GM23338 (cell line): ENCODE measurements around the gene CYP2W1. TPM values are rescaled to one million over a fixed set of nuclear protein-coding genes. Genes with fewer than 3 reads are reported as not detected.

Source experiments
- ATAC-seq: fragments of 200-7000 bp; cut with Tn5 transposase; 3 replicates; pipeline ENCODE4 v1.9.1; 2020
- DNase-seq: peaks from one replicate; pipeline ENCODE4 v3.0.0-alpha.2; 2015; ENCODE audit warnings: low spot score
- H2AFZ ChIP-seq: fragments of 200-600 bp; sonication (generic); 2 replicates; pipeline ENCODE4 v1.8.0; 2016; ENCODE audit warnings: antibody characterized with exemption, mild to moderate bottlenecking, moderate library complexity
- H3F3A ChIP-seq: fragments of 200-600 bp; sonication (generic); replicated peaks from 2 replicates; pipeline ENCODE4 v1.8.0; 2017; ENCODE audit warnings: antibody characterized with exemption, mixed run types, low read depth
- H3K27ac ChIP-seq: fragments of 200-600 bp; sonication (generic); 2 replicates; pipeline ENCODE4 v1.6.1; 2016; ENCODE audit warnings: low read depth
- H3K27me3 ChIP-seq: fragments of 200-600 bp; sonication (generic); 2 replicates; pipeline ENCODE4 v1.8.0; 2016; ENCODE audit warnings: mild to moderate bottlenecking, mixed run types, moderate library complexity; ENCODE audit not compliant: insufficient read depth
- H3K36me3 ChIP-seq: fragments of 200-600 bp; sonication (generic); 2 replicates; pipeline ENCODE4 v1.8.0; 2016; ENCODE audit warnings: mild to moderate bottlenecking; ENCODE audit not compliant: insufficient read depth
- H3K4me1 ChIP-seq: fragments of 200-600 bp; sonication (generic); 2 replicates; pipeline ENCODE4 v1.8.0; 2016; ENCODE audit warnings: mild to moderate bottlenecking, moderate library complexity; ENCODE audit not compliant: insufficient read depth
- H3K4me2 ChIP-seq: fragments of 200-600 bp; sonication (generic); 2 replicates; pipeline ENCODE4 v1.7.1; 2017; ENCODE audit warnings: mixed run types
- H3K4me3 ChIP-seq: fragments of 200-600 bp; sonication (generic); 2 replicates; pipeline ENCODE4 v1.6.1; 2016; ENCODE audit warnings: mixed run types
- H3K79me2 ChIP-seq: fragments of 200-600 bp; sonication (generic); replicated peaks from 2 replicates; pipeline ENCODE4 v1.8.0; 2017; ENCODE audit warnings: mild to moderate bottlenecking; ENCODE audit not compliant: insufficient read depth
- H3K9me2 ChIP-seq: fragments of 200-600 bp; sonication (generic); 2 replicates; pipeline ENCODE4 v1.8.0; 2017; ENCODE audit not compliant: insufficient read depth
- H4K20me1 ChIP-seq: fragments of 200-600 bp; sonication (generic); replicated peaks from 2 replicates; pipeline ENCODE4 v1.8.0; 2017; ENCODE audit warnings: mild to moderate bottlenecking; ENCODE audit not compliant: insufficient read depth
- H3K27ac Mint-ChIP-seq: 2 replicates; pipeline ENCODE4 v1.8.0; 2020; ENCODE audit warnings: inconsistent platforms, mild to moderate bottlenecking, moderate library complexity, mixed read lengths
- H3K27me3 Mint-ChIP-seq: 3 replicates; pipeline ENCODE4 v1.8.0; 2022; ENCODE audit warnings: low read depth, mild to moderate bottlenecking, moderate library complexity, mixed read lengths, inconsistent platforms; ENCODE audit not compliant: insufficient read depth, poor library complexity
- H3K36me3 Mint-ChIP-seq: 3 replicates; pipeline ENCODE4 v1.8.0; 2021; ENCODE audit warnings: low read depth, mild to moderate bottlenecking, inconsistent platforms, moderate library complexity, mixed read lengths
- H3K4me1 Mint-ChIP-seq: 3 replicates; pipeline ENCODE4 v1.8.0; 2020; ENCODE audit warnings: mild to moderate bottlenecking, inconsistent platforms, mixed read lengths
- H3K4me3 Mint-ChIP-seq: 3 replicates; pipeline ENCODE4 v1.8.0; 2021; ENCODE audit warnings: moderate library complexity, mild to moderate bottlenecking, inconsistent platforms, mixed read lengths
- H3K9me3 Mint-ChIP-seq: 3 replicates; pipeline ENCODE4 v1.8.0; 2020; ENCODE audit warnings: moderate library complexity, mild to moderate bottlenecking, inconsistent platforms, mixed read lengths
- CREB1 ChIP-seq: fragments of 250-450 bp; sonication (Bioruptor Pico); IDR thresholded peaks from 2 replicates; pipeline ENCODE4 v1.5.0; 2020; ENCODE audit warnings: low read depth, mild to moderate bottlenecking, moderate library complexity
- ETS1 ChIP-seq: IDR thresholded peaks from 2 replicates; pipeline ENCODE4 v1.6.1; 2016; ENCODE audit warnings: antibody characterized with exemption
- EZH2 ChIP-seq: fragments of 200-600 bp; sonication (generic); IDR thresholded peaks from one replicate; pipeline ENCODE4 v1.8.0; 2017; ENCODE audit warnings: antibody characterized with exemption, mild to moderate bottlenecking, low read depth; ENCODE audit not compliant: unreplicated experiment
- JUNB ChIP-seq: IDR thresholded peaks from one replicate; pipeline ENCODE4 v1.6.1; 2016; ENCODE audit warnings: antibody characterized with exemption; ENCODE audit not compliant: unreplicated experiment
- NANOG ChIP-seq: IDR thresholded peaks from 2 replicates; pipeline ENCODE4 v1.6.1; 2016; ENCODE audit warnings: antibody characterized with exemption, borderline replicate concordance
- POLR2AphosphoS5 ChIP-seq: IDR thresholded peaks from 2 replicates; pipeline ENCODE4 v1.6.1; 2016; ENCODE audit warnings: antibody characterized with exemption, low read depth
- REST ChIP-seq: IDR thresholded peaks from one replicate; pipeline ENCODE4 v1.6.1; 2018; ENCODE audit warnings: antibody characterized with exemption; ENCODE audit not compliant: unreplicated experiment
- STAT1 ChIP-seq: IDR thresholded peaks from one replicate; pipeline ENCODE4 v1.6.1; 2016; ENCODE audit warnings: antibody characterized with exemption; ENCODE audit not compliant: unreplicated experiment
- ZNF331 ChIP-seq: fragments of 250-450 bp; sonication (Bioruptor Pico); IDR thresholded peaks from 2 replicates; pipeline ENCODE4 v1.5.0; 2020; ENCODE audit warnings: low read depth, mild to moderate bottlenecking, moderate library complexity
- ZNF462 ChIP-seq: fragments of 250-450 bp; sonication (Bioruptor Pico); IDR thresholded peaks from 2 replicates; pipeline ENCODE4 v1.5.0; 2020; ENCODE audit warnings: mild to moderate bottlenecking, moderate library complexity
- polyA plus RNA-seq: library from polyadenylated mRNA; unstranded; fragments of >200 nt; fragmentation: Nextera tagmentation; extraction: Ambion mirVana; gene quantifications from 2 replicates; pipeline ENCODE4 v1.2.1, GENCODE V29; 2016
- total RNA-seq: library from RNA; depleted of rRNA; stranded (reverse); fragments of >200 nt; shearing (Covaris generic); gene quantifications from 2 replicates; pipeline ENCODE4 v1.2.3, GENCODE V29; 2014

CYP2W1 gene
- total and polyA plus RNA-seq, 2 experiments from 2014 or later, result not detected

- TF ChIP-seq REST (no peak), CREB1 (no peak), STAT1 (no peak), JUNB (no peak), EZH2 (no peak)
These were observed 424 bp upstream of the CYP2W1 start (continued) for GRCh38 chr7:982511-983003.

GRCh38 chr7:983616-984071 is 663 bp downstream of the CYP2W1 start:
- ATAC-seq (no peak), DNase-seq (no peak)
- no peaks in the 10 kb centered on the region for H4K20me1 ChIP-seq
- H3K36me3 ChIP-seq, result no peaks in the 10 kb centered on the region
- no peak overlapping the region for H3K27ac ChIP-seq
- no peaks in the 10 kb centered on the region for H3K4me1 ChIP-seq
- H3K4me3 ChIP-seq, result no peak overlapping the region
- Mint-ChIP-seq H3K4me3 (no peak overlapping the region), H3K27ac (no peak overlapping the region), H3K9me3 (no peaks in the 10 kb centered on the region; the same call in 2 of the 3 replicates), H3K36me3 (no peaks in the 10 kb centered on the region), H3K4me1 (peaks cover 2% of the 10 kb centered on the region; the same call in 2 of the 3 replicates), H3K27me3 (no peaks in the 10 kb centered on the region)
- no peaks in the 10 kb centered on the region for H3K27me3 ChIP-seq
- H2AFZ ChIP-seq, result no peak overlapping the region
- no peak overlapping the region for H3K4me2 ChIP-seq
- no peaks in the 10 kb centered on the region for H3K79me2 ChIP-seq
- no peaks in the 10 kb centered on the region for H3K9me2 ChIP-seq
- H3F3A ChIP-seq, result no peaks in the 10 kb centered on the region
- no peak for TF ChIP-seq STAT1
- TF ChIP-seq JUNB, result no peak
- TF ChIP-seq ZNF331 (CRISPR knock-in tag), result no peak
- no peak for TF ChIP-seq ZNF462 (CRISPR knock-in tag)
- TF ChIP-seq ETS1, result no peak
- no peak for TF ChIP-seq CREB1
- no peak for TF ChIP-seq POLR2AphosphoS5
- no peak for TF ChIP-seq NANOG
- no peak for TF ChIP-seq REST
